ENCODE data around the gene SAMSN1. TPM values are rescaled to one million over a fixed set of nuclear protein-coding genes. Genes with fewer than 3 reads are reported as not detected.
A peak's percentile ranks its signal among the peaks of the same experiment; 100 is the strongest.

Gene SAMSN1
- total RNA-seq, 3 donors from 2014 or later (not counting 1 experiment from before 2014, with no cell fraction given): 17.7 to 101 (median 18.2) TPM

DNA sequence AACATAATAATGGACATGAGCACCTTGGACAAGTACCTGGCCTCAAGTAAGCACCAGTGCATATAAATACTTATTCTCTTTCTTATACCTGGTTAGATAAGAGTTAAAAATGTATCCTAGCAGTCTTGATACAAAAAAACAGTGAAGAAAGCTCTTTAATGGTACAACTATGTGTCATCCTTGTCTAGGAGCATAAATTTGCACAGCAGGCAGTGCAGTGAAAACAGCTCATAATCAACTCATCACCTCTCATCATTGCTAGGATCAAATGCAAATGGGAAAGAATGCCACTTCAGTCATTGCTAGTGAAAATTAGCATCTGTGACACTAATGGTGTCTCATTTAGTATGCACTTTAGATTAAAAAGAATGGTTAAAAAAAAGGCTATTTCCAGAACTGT, 7.6 kb downstream of the SAMSN1 start:
- H3K4me1 Mint-ChIP-seq: peaks cover 54 to 76% of the 10 kb centered on the region in 2 donors
- no peak overlapping the region for H3K4me3 Mint-ChIP-seq
- no peaks in the 10 kb centered on the region for H3K36me3 ChIP-seq (ENCODE audit: control insufficient read depth, insufficient read depth, low read length)

DNA sequence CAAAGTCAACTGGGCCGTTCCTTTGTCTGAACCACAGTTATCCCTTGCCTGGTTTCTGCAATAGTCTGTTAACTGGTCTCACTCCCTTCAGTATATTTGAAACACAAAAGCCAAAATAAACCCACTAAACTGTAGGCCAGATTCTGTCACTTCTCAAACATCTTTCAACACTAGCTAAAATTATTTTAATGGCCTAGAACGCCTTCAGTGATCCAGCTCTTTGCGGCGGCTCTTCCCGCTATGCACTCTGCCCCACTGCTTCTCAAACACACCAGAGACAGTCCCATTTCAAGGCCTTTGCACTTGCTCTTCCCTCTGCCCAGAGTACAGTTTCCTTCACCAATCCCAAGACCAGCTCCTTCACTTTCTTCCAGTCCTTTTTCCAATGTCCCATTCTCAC, 9.2 kb downstream of the SAMSN1 start:
- Histone ChIP-seq H3K36me3 (ENCODE audit: control insufficient read depth, insufficient read depth, low read length) (no peaks in the 10 kb centered on the region), H3K9me3 (ENCODE audit: control insufficient read depth, insufficient read depth, low read length) (no peaks in the 10 kb centered on the region), H3K4me3 (ENCODE audit: low read length) (no peak overlapping the region), H3K27ac (ENCODE audit: low read length) (no peak overlapping the region), H3K27me3 (ENCODE audit: control insufficient read depth, insufficient read depth, low read length) (no peaks in the 10 kb centered on the region), H3K4me1 (ENCODE audit: control insufficient read depth, insufficient read depth, low read length) (peaks cover 11% of the 10 kb centered on the region)
- no peaks in the 10 kb centered on the region for H3K27me3 Mint-ChIP-seq (ENCODE audit: low read depth in 2 of 2)
- 96% methylated on average over 5 of the region's 5 CpGs for WGBS (ENCODE audit: insufficient coverage)
- no peaks in the 10 kb centered on the region for H3K36me3 Mint-ChIP-seq
- intact Hi-C loops (cut with micrococcal nuclease): loop anchor here (10.0 kb wide), 1 partner anchor 1198 kb away; no protein-coding TSS in a partner anchor
- peak overlapping the region; percentile 41 to 55 for H3K27ac Mint-ChIP-seq
- TF ChIP-seq, protein P1, sequence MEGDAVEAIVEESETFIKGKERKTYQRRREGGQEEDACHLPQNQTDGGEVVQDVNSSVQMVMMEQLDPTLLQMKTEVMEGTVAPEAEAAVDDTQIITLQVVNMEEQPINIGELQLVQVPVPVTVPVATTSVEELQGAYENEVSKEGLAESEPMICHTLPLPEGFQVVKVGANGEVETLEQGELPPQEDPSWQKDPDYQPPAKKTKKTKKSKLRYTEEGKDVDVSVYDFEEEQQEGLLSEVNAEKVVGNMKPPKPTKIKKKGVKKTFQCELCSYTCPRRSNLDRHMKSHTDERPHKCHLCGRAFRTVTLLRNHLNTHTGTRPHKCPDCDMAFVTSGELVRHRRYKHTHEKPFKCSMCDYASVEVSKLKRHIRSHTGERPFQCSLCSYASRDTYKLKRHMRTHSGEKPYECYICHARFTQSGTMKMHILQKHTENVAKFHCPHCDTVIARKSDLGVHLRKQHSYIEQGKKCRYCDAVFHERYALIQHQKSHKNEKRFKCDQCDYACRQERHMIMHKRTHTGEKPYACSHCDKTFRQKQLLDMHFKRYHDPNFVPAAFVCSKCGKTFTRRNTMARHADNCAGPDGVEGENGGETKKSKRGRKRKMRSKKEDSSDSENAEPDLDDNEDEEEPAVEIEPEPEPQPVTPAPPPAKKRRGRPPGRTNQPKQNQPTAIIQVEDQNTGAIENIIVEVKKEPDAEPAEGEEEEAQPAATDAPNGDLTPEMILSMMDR (IDR thresholded peaks at IDR 0.05): no peak
- peaks cover 45 to 75% of the 10 kb centered on the region in 2 donors for H3K4me1 Mint-ChIP-seq
- H3K4me3 Mint-ChIP-seq: peak overlapping the region; percentile 17
- DNase-seq: no peak
- no peak for ATAC-seq
- H3K9me3 Mint-ChIP-seq: peaks cover 3 to 4% of the 10 kb centered on the region in 2 donors

More for the DNA sequence above, 7.6 kb downstream of the SAMSN1 start:
- no peaks in the 10 kb centered on the region for H3K27me3 ChIP-seq (ENCODE audit: control insufficient read depth, insufficient read depth, low read length)
- H3K4me3 ChIP-seq (ENCODE audit: low read length): no peak overlapping the region
- intact Hi-C loops (cut with micrococcal nuclease): loop anchor here (10.0 kb wide), 1 partner anchor 1196 kb away; no protein-coding TSS in a partner anchor
- H3K4me1 ChIP-seq (ENCODE audit: control insufficient read depth, insufficient read depth, low read length): peaks cover 12% of the 10 kb centered on the region
- no peaks in the 10 kb centered on the region for H3K27me3 Mint-ChIP-seq (ENCODE audit: low read depth in 2 of 2)
- DNase-seq: no peak
- H3K27ac Mint-ChIP-seq: no peak overlapping the region
- H3K9me3 Mint-ChIP-seq: peaks cover 3 to 4% of the 10 kb centered on the region in 2 donors
- H3K36me3 Mint-ChIP-seq: no peaks in the 10 kb centered on the region
- no peak overlapping the region for H3K27ac ChIP-seq (ENCODE audit: low read length)
- TF ChIP-seq, protein P1 (IDR thresholded peaks at IDR 0.05): no peak
- ATAC-seq: no peak
- no peaks in the 10 kb centered on the region for H3K9me3 ChIP-seq (ENCODE audit: control insufficient read depth, insufficient read depth, low read length)

DNA sequence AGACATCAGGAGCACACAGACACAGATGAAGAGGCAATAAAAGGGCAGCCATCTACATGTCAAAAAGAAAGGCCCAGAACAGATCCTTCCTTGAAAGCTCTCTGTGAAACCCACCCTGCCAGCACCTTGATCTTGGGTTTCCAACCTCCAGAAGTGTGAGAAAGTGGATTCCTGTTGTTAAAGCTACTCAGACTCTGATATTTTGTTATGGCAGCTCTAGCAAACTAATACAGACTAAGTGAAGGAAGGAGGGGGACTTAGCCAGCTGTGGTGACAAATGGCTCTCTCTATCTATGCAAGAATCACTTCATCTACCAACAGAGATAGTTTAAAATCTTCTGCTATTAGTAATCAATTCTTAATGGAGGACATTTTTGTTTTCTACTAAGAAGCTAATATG, 10.4 kb downstream of the SAMSN1 start:
- DNase-seq: no peak
- no peaks in the 10 kb centered on the region for H3K27me3 ChIP-seq (ENCODE audit: control insufficient read depth, insufficient read depth, low read length)
- Mint-ChIP-seq H3K4me1 (peaks cover 39 to 70% of the 10 kb centered on the region in 2 donors), H3K27me3 (ENCODE audit: low read depth in 2 of 2) (no peaks in the 10 kb centered on the region), H3K27ac (peak overlapping the region; percentile 93 to 95), H3K9me3 (peaks cover 3 to 4% of the 10 kb centered on the region in 2 donors), H3K36me3 (no peaks in the 10 kb centered on the region), H3K4me3 (no peak overlapping the region)
- peaks cover 8% of the 10 kb centered on the region for H3K4me1 ChIP-seq (ENCODE audit: control insufficient read depth, insufficient read depth, low read length)
- TF ChIP-seq, protein P1 (IDR thresholded peaks at IDR 0.05): no peak
- no peaks in the 10 kb centered on the region for H3K36me3 ChIP-seq (ENCODE audit: control insufficient read depth, insufficient read depth, low read length)
- no peak overlapping the region for H3K27ac ChIP-seq (ENCODE audit: low read length)
- H3K9me3 ChIP-seq (ENCODE audit: control insufficient read depth, insufficient read depth, low read length): no peaks in the 10 kb centered on the region
- intact Hi-C loops (cut with micrococcal nuclease): loop anchor here (2.0 to 10.0 kb wide), 2 partner anchors 153 to 1199 kb away; partner anchors contain the start of gene HSPA13
- H3K4me3 ChIP-seq (ENCODE audit: low read length): no peak overlapping the region
- no peak for ATAC-seq
